ENCODE data around the gene PIGK.

- TF ChIP-seq CTCF (IDR thresholded peaks at IDR 0.05 in 4 of 5, conservative IDR thresholded peaks at IDR 0.05 in 1 of 5) (no peak), POLR2A (IDR thresholded peaks at IDR 0.05) (no peak)
Observed at GRCh38 chr1:77164434-77164944, 54.7 kb downstream of the PIGK start.
